Endothelial cell of umbilical vein (primary cell): Measurements from ENCODE around the gene GJB2.

Experiments used
- EZH2 ChIP-seq: IDR thresholded peaks from 2 replicates; pipeline ENCODE4 v1.6.1; 2012; ENCODE audit warnings: borderline replicate concordance, low read depth, mild to moderate bottlenecking, moderate library complexity, low read length, inconsistent platforms; ENCODE audit not compliant: severe bottlenecking
- JUN ChIP-seq: IDR thresholded peaks from 2 replicates; pipeline ENCODE4 v1.6.1; 2011; ENCODE audit warnings: borderline replicate concordance, low read depth; ENCODE audit not compliant: insufficient read length, insufficient read depth
- POLR2A ChIP-seq: IDR thresholded peaks from 2 replicates; pipeline ENCODE4 v1.6.1; 2012; ENCODE audit warnings: low read depth, mild to moderate bottlenecking, control low read depth, low read length
- POLR2AphosphoS5 ChIP-seq: IDR thresholded peaks from 2 replicates; pipeline ENCODE4 v1.6.1; 2012; ENCODE audit warnings: low read depth, mild to moderate bottlenecking, control low read depth, low read length, moderate library complexity; ENCODE audit not compliant: insufficient read depth
- TF ChIP-seq, protein P1 (sequence below), 2 donors: IDR thresholded peaks; 1 replicate in 1 of 2; 2 replicates in 1 of 2; pipeline ENCODE4 v1.5.1; 2011; ENCODE audit warnings: low read length in 2 of 2, mild to moderate bottlenecking in 2 of 2, moderate library complexity in 2 of 2, control low read depth in 1 of 2, inconsistent platforms in 1 of 2, low read depth in 1 of 2; ENCODE audit not compliant: insufficient read depth in 1 of 2; ENCODE audit errors: extremely low read depth in 1 of 2
- TF ChIP-seq, protein P2 (sequence below): IDR thresholded peaks from 2 replicates; pipeline ENCODE4 v1.6.1; 2011; ENCODE audit not compliant: insufficient read depth, insufficient read length

DNA sequence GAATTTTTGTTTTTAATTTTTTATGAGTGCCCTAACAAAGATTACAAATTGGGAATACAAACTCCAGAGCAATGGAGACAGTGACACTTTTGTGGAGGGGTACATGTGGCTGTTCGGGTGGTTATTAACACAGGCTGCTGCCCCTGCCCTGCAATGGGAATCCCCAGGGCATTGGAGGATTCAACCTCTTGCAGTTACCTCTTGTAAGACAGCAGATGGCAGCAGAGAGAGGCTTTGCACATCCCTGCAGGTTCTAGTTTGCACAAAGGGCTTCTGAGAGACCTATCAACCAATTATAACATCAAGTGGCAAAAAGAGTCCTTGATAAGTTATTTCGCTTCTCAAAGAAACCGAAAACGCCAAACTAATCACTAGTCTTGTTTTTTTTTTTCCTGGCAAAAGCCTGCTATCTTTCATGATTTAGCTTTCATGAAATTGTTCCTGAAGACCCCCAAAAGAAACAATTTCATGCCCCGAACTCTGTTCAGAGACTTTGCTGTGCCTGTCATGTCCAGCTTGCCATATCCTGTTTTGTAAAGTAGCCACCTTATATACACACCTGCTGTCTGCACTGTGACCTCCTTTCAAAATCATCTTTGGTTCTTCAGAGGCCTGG, 10.4 kb downstream of the GJB2 start:
- TF ChIP-seq, protein P1, sequence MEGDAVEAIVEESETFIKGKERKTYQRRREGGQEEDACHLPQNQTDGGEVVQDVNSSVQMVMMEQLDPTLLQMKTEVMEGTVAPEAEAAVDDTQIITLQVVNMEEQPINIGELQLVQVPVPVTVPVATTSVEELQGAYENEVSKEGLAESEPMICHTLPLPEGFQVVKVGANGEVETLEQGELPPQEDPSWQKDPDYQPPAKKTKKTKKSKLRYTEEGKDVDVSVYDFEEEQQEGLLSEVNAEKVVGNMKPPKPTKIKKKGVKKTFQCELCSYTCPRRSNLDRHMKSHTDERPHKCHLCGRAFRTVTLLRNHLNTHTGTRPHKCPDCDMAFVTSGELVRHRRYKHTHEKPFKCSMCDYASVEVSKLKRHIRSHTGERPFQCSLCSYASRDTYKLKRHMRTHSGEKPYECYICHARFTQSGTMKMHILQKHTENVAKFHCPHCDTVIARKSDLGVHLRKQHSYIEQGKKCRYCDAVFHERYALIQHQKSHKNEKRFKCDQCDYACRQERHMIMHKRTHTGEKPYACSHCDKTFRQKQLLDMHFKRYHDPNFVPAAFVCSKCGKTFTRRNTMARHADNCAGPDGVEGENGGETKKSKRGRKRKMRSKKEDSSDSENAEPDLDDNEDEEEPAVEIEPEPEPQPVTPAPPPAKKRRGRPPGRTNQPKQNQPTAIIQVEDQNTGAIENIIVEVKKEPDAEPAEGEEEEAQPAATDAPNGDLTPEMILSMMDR (IDR thresholded peaks at IDR 0.05; ENCODE audit: extremely low read depth in 1 of 2, insufficient read depth in 1 of 2, low read depth in 1 of 2, low read length in 2 of 2): peak; percentile 74 to 78
- no peak for TF ChIP-seq EZH2
- no peak for TF ChIP-seq JUN
- TF ChIP-seq POLR2A: no peak
- TF ChIP-seq POLR2AphosphoS5: no peak
- TF ChIP-seq, protein P2, sequence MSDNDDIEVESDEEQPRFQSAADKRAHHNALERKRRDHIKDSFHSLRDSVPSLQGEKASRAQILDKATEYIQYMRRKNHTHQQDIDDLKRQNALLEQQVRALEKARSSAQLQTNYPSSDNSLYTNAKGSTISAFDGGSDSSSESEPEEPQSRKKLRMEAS: no peak
